Endothelial cell of umbilical vein (primary cell): ENCODE data around the gene PKNOX2. TPM values are rescaled to one million over a fixed set of nuclear protein-coding genes. Genes with fewer than 3 reads are reported as not detected.

Experiments used
- BruUV-seq: library from RNA; stranded (reverse); fragments of 400-500 nt; replicated peaks from 2 replicates; lab custom pipeline; 2021; lab: Mats Ljungman, UMichigan
- CTCF ChIA-PET: fragments of 300-600, 350-600 bp; sonication (Branson Sonifier 250); formaldehyde crosslinking; loops from one replicate; lab custom pipeline; 2021; ENCODE audit warnings: antibody characterized with exemption, inconsistent platforms; lab: Charles Lee
- POLR2A ChIA-PET: fragments of 300-600, 350-600 bp; sonication (Branson Sonifier 250); formaldehyde crosslinking; loops from one replicate; lab custom pipeline; 2021; ENCODE audit warnings: antibody characterized with exemption, inconsistent platforms; lab: Charles Lee
- DNase-seq: peaks from one replicate; pipeline ENCODE4 v3.0.0-alpha.2; 2011; ENCODE audit warnings: low read depth, low spot score
- FAIRE-seq: peaks from 2 replicates; lab custom pipeline; 2011; peaks lifted over from hg19 to GRCh38; lab: Jason Lieb, UNC
- H2AFZ ChIP-seq: 2 replicates; pipeline ENCODE4 v1.6.0; 2012; ENCODE audit warnings: low read depth, low read length, control low read depth, inconsistent platforms
- H3K27ac ChIP-seq: 2 replicates; pipeline ENCODE4 v1.5.1; 2011; ENCODE audit warnings: low read depth, mild to moderate bottlenecking, control low read depth, low read length, moderate library complexity; ENCODE audit not compliant: insufficient read depth
- H3K27me3 ChIP-seq, 2 experiments: 2 replicates each; pipeline versions ENCODE4 v1.6.0 to v1.6.1; 2011; ENCODE audit warnings: low read length in 2 of 2, mixed read lengths in 1 of 2; ENCODE audit not compliant: control insufficient read depth in 2 of 2, insufficient read depth in 2 of 2
- H3K36me3 ChIP-seq, 2 experiments: 2 replicates in 1 of 2; 3 replicates in 1 of 2; pipeline ENCODE4 v1.5.1; 2011; ENCODE audit warnings: low read length in 2 of 2, mild to moderate bottlenecking in 1 of 2, moderate library complexity in 1 of 2; ENCODE audit not compliant: control insufficient read depth in 2 of 2, insufficient read depth in 2 of 2; ENCODE audit errors: extremely low read depth in 1 of 2
- H3K4me1 ChIP-seq: 3 replicates; pipeline ENCODE4 v1.5.1; 2011; ENCODE audit warnings: mild to moderate bottlenecking, low read length; ENCODE audit not compliant: control insufficient read depth, insufficient read depth; ENCODE audit errors: extremely low read depth
- H3K4me2 ChIP-seq: 2 replicates; pipeline ENCODE4 v1.6.1; 2011; ENCODE audit warnings: low read length, control low read depth, mixed read lengths; ENCODE audit not compliant: insufficient read depth
- H3K4me3 ChIP-seq, 3 experiments: fragments of 200-600 bp in 1 of 3; sonication (generic), shearing (Covaris generic) in 1 of 3; replicated peaks in 1 of 3; 2 replicates each; pipeline ENCODE4 v1.5.1; 2011 to 2016; ENCODE audit warnings: control low read depth in 3 of 3, low read length in 3 of 3, mild to moderate bottlenecking in 2 of 3, inconsistent platforms in 1 of 3, low read depth in 1 of 3, moderate library complexity in 1 of 3; ENCODE audit not compliant: insufficient read depth in 1 of 3
- H3K79me2 ChIP-seq: 2 replicates; pipeline ENCODE4 v1.6.0; 2012; ENCODE audit warnings: low read length, inconsistent platforms; ENCODE audit not compliant: control insufficient read depth, insufficient read depth
- H3K9ac ChIP-seq: replicated peaks from 2 replicates; pipeline ENCODE3; 2011; ENCODE audit warnings: low read length, control low read depth; ENCODE audit not compliant: insufficient read depth; ENCODE audit errors: extremely low read depth
- H3K9me1 ChIP-seq: replicated peaks from 3 replicates; pipeline ENCODE4 v1.6.0; 2011; ENCODE audit warnings: mild to moderate bottlenecking, low read length; ENCODE audit not compliant: control insufficient read depth, insufficient read depth; ENCODE audit errors: extremely low read depth
- H3K9me3 ChIP-seq: replicated peaks from 2 replicates; pipeline ENCODE4 v1.5.1; 2012; ENCODE audit warnings: low read length, inconsistent platforms; ENCODE audit not compliant: control insufficient read depth, insufficient read depth
- H4K20me1 ChIP-seq: replicated peaks from 2 replicates; pipeline ENCODE3; 2011; ENCODE audit warnings: mild to moderate bottlenecking, low read length; ENCODE audit not compliant: control insufficient read depth, insufficient read depth; ENCODE audit errors: extremely low read depth
- EZH2 ChIP-seq: IDR thresholded peaks from 2 replicates; pipeline ENCODE4 v1.6.1; 2012; ENCODE audit warnings: borderline replicate concordance, low read depth, mild to moderate bottlenecking, moderate library complexity, low read length, inconsistent platforms; ENCODE audit not compliant: severe bottlenecking
- FOS ChIP-seq: IDR thresholded peaks from 2 replicates; pipeline ENCODE4 v1.6.1; 2011; ENCODE audit warnings: mild to moderate bottlenecking, low read length, moderate library complexity, borderline replicate concordance; ENCODE audit not compliant: insufficient read depth
- GATA2 ChIP-seq: IDR thresholded peaks from 2 replicates; pipeline ENCODE4 v1.7.0; 2011; ENCODE audit warnings: low read depth, mild to moderate bottlenecking, moderate library complexity, mixed read lengths, low read length; ENCODE audit not compliant: insufficient read length, insufficient read depth
- JUN ChIP-seq: IDR thresholded peaks from 2 replicates; pipeline ENCODE4 v1.6.1; 2011; ENCODE audit warnings: borderline replicate concordance, low read depth; ENCODE audit not compliant: insufficient read length, insufficient read depth
- MYC ChIP-seq: IDR thresholded peaks from one replicate; pipeline ENCODE4 v1.6.1; 2011; ENCODE audit warnings: mild to moderate bottlenecking, low read depth, low read length
- POLR2A ChIP-seq: IDR thresholded peaks from 2 replicates; pipeline ENCODE4 v1.6.1; 2012; ENCODE audit warnings: low read depth, mild to moderate bottlenecking, control low read depth, low read length
- POLR2AphosphoS5 ChIP-seq: IDR thresholded peaks from 2 replicates; pipeline ENCODE4 v1.6.1; 2012; ENCODE audit warnings: low read depth, mild to moderate bottlenecking, control low read depth, low read length, moderate library complexity; ENCODE audit not compliant: insufficient read depth
- dilution Hi-C: fragments of 300-500 bp; cut with MboI; formaldehyde crosslinking; loops from one replicate; pipeline ENCODE4 v1.15.0; 2019; ENCODE audit warnings: low sequenced_read_pairs; ENCODE audit not compliant: extremely low pct_ligation_motif_present
- intact Hi-C: fragments of 100-400 bp; cut with micrococcal nuclease; formaldehyde crosslinking; loops from one replicate; pipeline ENCODE4 v1.10.0; 2022
- polyA plus RNA-seq, 4 experiments: library from polyadenylated mRNA; depleted of rRNA in 3 of 4; stranded (reverse) in 3 of 4; unstranded in 1 of 4; fragments of >200 nt; gene quantifications; 2 replicates each; pipeline versions ENCODE4 v1.2.1 to v1.2.3, GENCODE V29; 2011 to 2012; ENCODE audit warnings: missing spikeins in 1 of 4
- total RNA-seq: library from RNA; stranded (reverse); gene quantifications from 2 replicates; pipeline ENCODE4 v1.2.3, GENCODE V29; 2021
- TF ChIP-seq, protein P1 (sequence below): IDR thresholded peaks from 2 replicates; pipeline ENCODE4 v1.6.1; 2011; ENCODE audit not compliant: insufficient read depth, insufficient read length
- TF ChIP-seq, protein P2 (sequence below), 2 donors: IDR thresholded peaks; 1 replicate in 1 of 2; 2 replicates in 1 of 2; pipeline ENCODE4 v1.5.1; 2011; ENCODE audit warnings: low read length in 2 of 2, mild to moderate bottlenecking in 2 of 2, moderate library complexity in 2 of 2, control low read depth in 1 of 2, inconsistent platforms in 1 of 2, low read depth in 1 of 2; ENCODE audit not compliant: insufficient read depth in 1 of 2; ENCODE audit errors: extremely low read depth in 1 of 2

PKNOX2 gene
- total and polyA plus RNA-seq, 2 donors (not counting 3 experiments of a cell fraction or from before 2014, with no cell fraction given), result 0.11 to 0.91 TPM

DNA sequence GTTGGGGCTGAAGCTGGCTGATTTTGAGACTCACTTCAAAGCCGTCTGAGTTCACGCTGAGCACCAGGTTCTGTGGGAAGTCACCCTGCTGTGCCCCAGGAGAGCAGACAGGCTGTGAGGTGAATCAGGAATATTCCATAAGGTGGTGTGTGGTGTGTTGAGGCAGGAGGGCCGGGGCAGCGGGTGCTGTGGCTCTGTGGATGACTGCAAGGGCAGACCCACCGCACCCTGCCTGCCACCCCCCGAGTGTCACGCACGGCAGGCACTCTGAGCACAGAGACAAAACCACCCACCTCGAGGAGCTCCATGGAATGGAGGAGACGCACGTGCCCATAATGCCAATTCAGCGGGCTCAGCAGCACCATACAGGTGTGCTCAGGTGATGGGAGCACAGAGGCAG is 147.8 kb downstream of the PKNOX2 start:
- H3K9ac ChIP-seq, result no peak overlapping the region
- FAIRE-seq, result no peak

More for the DNA sequence above, 147.8 kb downstream of the PKNOX2 start:
- H3K4me1 ChIP-seq, result peaks cover 11% of the 10 kb centered on the region
- no peaks in the 10 kb centered on the region for H3K36me3 ChIP-seq
- no peak overlapping the region for H3K4me3 ChIP-seq
- ChIA-PET CTCF (interaction anchor here (3.0 kb wide), 1 partner anchor 33 kb away, joined by 11 read pairs; no protein-coding TSS in a partner anchor), POLR2A (no interaction called here)
- TF ChIP-seq, protein P1, sequence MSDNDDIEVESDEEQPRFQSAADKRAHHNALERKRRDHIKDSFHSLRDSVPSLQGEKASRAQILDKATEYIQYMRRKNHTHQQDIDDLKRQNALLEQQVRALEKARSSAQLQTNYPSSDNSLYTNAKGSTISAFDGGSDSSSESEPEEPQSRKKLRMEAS, result no peak
- TF ChIP-seq FOS (no peak), EZH2 (no peak), JUN (no peak), MYC (no peak), POLR2AphosphoS5 (no peak), GATA2 (no peak), POLR2A (no peak)
- TF ChIP-seq, protein P2, sequence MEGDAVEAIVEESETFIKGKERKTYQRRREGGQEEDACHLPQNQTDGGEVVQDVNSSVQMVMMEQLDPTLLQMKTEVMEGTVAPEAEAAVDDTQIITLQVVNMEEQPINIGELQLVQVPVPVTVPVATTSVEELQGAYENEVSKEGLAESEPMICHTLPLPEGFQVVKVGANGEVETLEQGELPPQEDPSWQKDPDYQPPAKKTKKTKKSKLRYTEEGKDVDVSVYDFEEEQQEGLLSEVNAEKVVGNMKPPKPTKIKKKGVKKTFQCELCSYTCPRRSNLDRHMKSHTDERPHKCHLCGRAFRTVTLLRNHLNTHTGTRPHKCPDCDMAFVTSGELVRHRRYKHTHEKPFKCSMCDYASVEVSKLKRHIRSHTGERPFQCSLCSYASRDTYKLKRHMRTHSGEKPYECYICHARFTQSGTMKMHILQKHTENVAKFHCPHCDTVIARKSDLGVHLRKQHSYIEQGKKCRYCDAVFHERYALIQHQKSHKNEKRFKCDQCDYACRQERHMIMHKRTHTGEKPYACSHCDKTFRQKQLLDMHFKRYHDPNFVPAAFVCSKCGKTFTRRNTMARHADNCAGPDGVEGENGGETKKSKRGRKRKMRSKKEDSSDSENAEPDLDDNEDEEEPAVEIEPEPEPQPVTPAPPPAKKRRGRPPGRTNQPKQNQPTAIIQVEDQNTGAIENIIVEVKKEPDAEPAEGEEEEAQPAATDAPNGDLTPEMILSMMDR (IDR thresholded peaks at IDR 0.05; ENCODE audit: extremely low read depth in 1 of 2, insufficient read depth in 1 of 2, low read depth in 1 of 2, low read length in 2 of 2), result no peak
- no peak overlapping the region for H3K27ac ChIP-seq
- no TSS peak for BruUV-seq
- no peaks in the 10 kb centered on the region for H3K79me2 ChIP-seq
- H2AFZ ChIP-seq, result no peak overlapping the region
- no peaks in the 10 kb centered on the region for H4K20me1 ChIP-seq
- H3K27me3 ChIP-seq, result peaks cover 3 to 9% of the 10 kb centered on the region in 2 experiments
- no peaks in the 10 kb centered on the region for H3K9me3 ChIP-seq
- dilution Hi-C loops (no loop called here), intact Hi-C loops (no loop called here)
- DNase-seq, result no peak
- no peak overlapping the region for H3K4me2 ChIP-seq
- no peaks in the 10 kb centered on the region for H3K9me1 ChIP-seq
